ENCODE data around the gene FGF3. TPM values are rescaled to one million over a fixed set of nuclear protein-coding genes. Genes with fewer than 3 reads are reported as not detected.

The FGF3 gene
- total and polyA plus RNA-seq, 2 experiments from 2014 or later, result not detected

DNA sequence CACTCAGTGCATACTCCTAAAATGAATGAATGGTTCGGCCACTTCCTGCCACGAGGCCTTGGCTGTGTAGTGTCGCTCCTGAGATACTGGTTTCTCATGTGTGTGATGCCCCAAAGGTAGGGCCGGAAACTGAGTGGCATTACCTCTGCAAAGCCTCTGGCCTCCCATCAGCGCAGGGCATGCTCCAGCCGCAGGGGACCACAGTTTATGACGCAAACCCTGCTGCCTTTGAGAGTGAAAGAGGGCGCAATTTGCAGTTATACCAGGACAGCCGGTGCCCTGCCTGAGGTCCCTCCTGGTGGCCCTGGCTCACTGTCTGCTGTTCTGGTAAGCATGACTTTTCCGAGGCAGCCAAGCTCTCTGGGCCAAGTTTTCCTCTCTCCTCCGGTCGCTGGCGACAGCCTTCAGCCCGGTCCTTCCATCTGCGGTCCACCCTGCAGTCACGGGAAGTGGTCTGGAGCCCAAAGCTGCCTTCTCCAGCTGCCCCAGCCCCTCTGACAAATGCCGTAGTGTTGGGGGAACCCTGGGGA, 2.4 kb upstream of the FGF3 start:
- Histone ChIP-seq H3K9me2 (ENCODE audit: insufficient read depth) (no peaks in the 10 kb centered on the region), H3K4me3 (no peak overlapping the region), H4K20me1 (ENCODE audit: insufficient read depth) (no peaks in the 10 kb centered on the region), H3K4me2 (ENCODE audit: unreplicated experiment) (no peak overlapping the region), H3K9me3 (ENCODE audit: low read depth) (no peaks in the 10 kb centered on the region), H3K4me1 (ENCODE audit: insufficient read depth) (no peaks in the 10 kb centered on the region), H3K79me2 (ENCODE audit: insufficient read depth) (no peaks in the 10 kb centered on the region), H3K9ac (no peak overlapping the region), H3K36me3 (ENCODE audit: low read depth) (no peaks in the 10 kb centered on the region), H3F3A (ENCODE audit: insufficient read depth) (no peaks in the 10 kb centered on the region), H2AFZ (no peak overlapping the region), H3K27ac (no peak overlapping the region), H3K27me3 (replicated peaks; ENCODE audit: insufficient read depth) (peaks cover 42% of the 10 kb centered on the region)
- no peak for DNase-seq
- 24 to 26% methylated on average over 15 to 17 of the region's 17 CpGs for WGBS, 2 experiments (ENCODE audit: low coverage in 1 of 2, low lambda C conversion rate in 2 of 2, missing lambda C conversion rate in 2 of 2)
- in situ Hi-C loops (cut with MboI), result no loop called here
- TF ChIP-seq EZH2phosphoT487 (IDR thresholded peaks at IDR 0.05; ENCODE audit: insufficient read depth, low read depth) (no peak), EZH2 (IDR thresholded peaks at IDR 0.05; ENCODE audit: insufficient read depth, poor library complexity, severe bottlenecking) (no peak)

DNA sequence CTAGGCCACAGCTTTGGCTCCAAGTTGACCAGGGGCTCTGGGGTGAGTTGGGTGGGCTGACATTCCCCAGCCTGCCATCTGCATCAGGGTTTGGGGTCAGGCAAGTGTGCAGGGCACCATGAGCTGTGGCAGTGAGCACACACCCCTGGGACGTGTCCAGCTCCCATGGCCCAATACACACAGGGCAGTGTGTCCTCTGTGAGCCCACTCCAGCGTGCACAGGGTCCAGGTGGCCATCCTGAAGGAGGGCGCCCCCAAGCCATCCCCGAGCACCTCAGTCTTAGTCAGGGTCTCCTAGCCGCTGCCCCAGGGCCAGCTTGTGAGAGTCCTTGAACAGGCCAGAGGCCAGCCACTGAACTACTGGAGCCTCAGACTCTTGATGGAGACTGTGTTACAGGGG, 1.2 kb upstream of the FGF3 start:
- TF ChIP-seq EZH2 (IDR thresholded peaks at IDR 0.05; ENCODE audit: insufficient read depth, poor library complexity, severe bottlenecking) (no peak), EZH2phosphoT487 (IDR thresholded peaks at IDR 0.05; ENCODE audit: insufficient read depth, low read depth) (no peak)
- Histone ChIP-seq H3K4me2 (ENCODE audit: unreplicated experiment) (no peak overlapping the region), H3K9me2 (ENCODE audit: insufficient read depth) (no peaks in the 10 kb centered on the region), H3K36me3 (ENCODE audit: low read depth) (no peaks in the 10 kb centered on the region), H2AFZ (no peak overlapping the region), H3K27me3 (replicated peaks; ENCODE audit: insufficient read depth) (peaks cover 53% of the 10 kb centered on the region), H3K79me2 (ENCODE audit: insufficient read depth) (no peaks in the 10 kb centered on the region), H4K20me1 (ENCODE audit: insufficient read depth) (no peaks in the 10 kb centered on the region), H3K9ac (no peak overlapping the region), H3K27ac (no peak overlapping the region), H3K9me3 (ENCODE audit: low read depth) (no peaks in the 10 kb centered on the region), H3F3A (ENCODE audit: insufficient read depth) (no peaks in the 10 kb centered on the region), H3K4me1 (ENCODE audit: insufficient read depth) (no peaks in the 10 kb centered on the region), H3K4me3 (no peak overlapping the region)
- in situ Hi-C loops (cut with MboI), result no loop called here
- no peak for DNase-seq
- WGBS, 2 experiments (ENCODE audit: low coverage in 1 of 2, low lambda C conversion rate in 2 of 2, missing lambda C conversion rate in 2 of 2), result 19 to 48% methylated on average over 4 to 5 of the region's 5 CpGs

DNA sequence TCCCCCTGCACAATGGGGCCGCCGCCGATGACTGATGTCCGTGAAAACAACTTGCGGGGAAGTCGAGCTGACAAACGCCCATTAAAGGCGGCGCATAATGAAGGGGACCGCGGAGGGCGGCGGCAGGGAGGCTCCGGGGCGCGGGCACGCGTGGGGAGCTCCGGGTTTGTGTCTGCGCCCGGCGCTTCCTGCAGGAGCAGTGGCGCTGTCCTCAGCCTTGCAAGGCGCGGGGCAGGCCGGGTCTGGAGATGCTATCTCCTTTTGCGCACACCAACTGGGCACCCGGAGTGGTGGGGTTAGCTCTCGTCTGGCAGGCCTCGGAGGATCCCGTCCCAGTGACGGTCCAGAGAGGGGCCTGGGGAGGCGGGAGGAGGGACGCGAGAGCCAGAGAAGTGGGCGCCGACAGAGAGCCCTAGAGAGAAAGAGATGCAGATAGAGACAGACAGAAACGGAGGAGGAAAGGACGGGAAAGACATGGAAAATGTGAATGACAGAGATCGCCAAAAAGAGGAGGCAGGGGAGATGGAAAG, 390 bp upstream of the FGF3 start:
- Histone ChIP-seq H3K4me1 (ENCODE audit: insufficient read depth) (no peaks in the 10 kb centered on the region), H3K36me3 (ENCODE audit: low read depth) (no peaks in the 10 kb centered on the region), H3K4me2 (ENCODE audit: unreplicated experiment) (no peak overlapping the region), H3K9me3 (ENCODE audit: low read depth) (no peaks in the 10 kb centered on the region), H3K27ac (no peak overlapping the region), H4K20me1 (ENCODE audit: insufficient read depth) (no peaks in the 10 kb centered on the region), H3F3A (ENCODE audit: insufficient read depth) (no peaks in the 10 kb centered on the region), H3K9ac (no peak overlapping the region), H3K27me3 (replicated peaks; ENCODE audit: insufficient read depth) (peaks cover 52% of the 10 kb centered on the region), H2AFZ (no peak overlapping the region), H3K9me2 (ENCODE audit: insufficient read depth) (no peaks in the 10 kb centered on the region), H3K4me3 (no peak overlapping the region), H3K79me2 (ENCODE audit: insufficient read depth) (no peaks in the 10 kb centered on the region)
- TF ChIP-seq EZH2phosphoT487 (IDR thresholded peaks at IDR 0.05; ENCODE audit: insufficient read depth, low read depth), result no peak
- no peak for TF ChIP-seq EZH2 (IDR thresholded peaks at IDR 0.05; ENCODE audit: insufficient read depth, poor library complexity, severe bottlenecking)
- in situ Hi-C loops (cut with MboI), result no loop called here
- 2% methylated on average over 32 to 34 of the region's 40 CpGs for WGBS, 2 experiments (ENCODE audit: low coverage in 1 of 2, low lambda C conversion rate in 2 of 2, missing lambda C conversion rate in 2 of 2)
- no peak for DNase-seq

DNA sequence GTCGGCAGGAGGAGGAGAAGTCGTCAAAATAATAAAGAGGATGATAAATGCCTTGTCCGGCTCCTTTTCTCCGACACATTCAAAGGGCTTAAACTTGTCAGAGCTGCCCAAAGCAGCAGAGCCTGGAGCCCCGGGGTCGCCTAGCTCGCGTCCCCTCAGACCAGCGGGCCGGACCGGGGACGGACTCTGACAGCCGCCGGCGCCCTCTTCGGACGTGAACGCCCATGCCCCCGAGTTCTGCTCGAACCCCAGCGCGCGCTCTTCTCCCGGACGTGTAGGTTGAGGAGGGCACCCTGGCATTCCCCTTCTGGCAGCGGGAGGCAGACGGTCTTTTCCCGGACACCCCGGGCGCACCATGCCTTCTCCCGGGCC, 999 bp downstream of the FGF3 start:
- H3K4me3 ChIP-seq, result no peak overlapping the region
- H3K4me1 ChIP-seq (ENCODE audit: insufficient read depth), result no peaks in the 10 kb centered on the region
- 4 to 9% methylated on average over 21 to 29 of the region's 31 CpGs for WGBS, 2 experiments (ENCODE audit: low coverage in 1 of 2, low lambda C conversion rate in 2 of 2, missing lambda C conversion rate in 2 of 2)
- in situ Hi-C loops (cut with MboI), result no loop called here
- no peak overlapping the region for H2AFZ ChIP-seq
- H3K79me2 ChIP-seq (ENCODE audit: insufficient read depth), result no peaks in the 10 kb centered on the region
- no peaks in the 10 kb centered on the region for H3K36me3 ChIP-seq (ENCODE audit: low read depth)
- no peaks in the 10 kb centered on the region for H3K9me2 ChIP-seq (ENCODE audit: insufficient read depth)
- no peak overlapping the region for H3K9ac ChIP-seq
- no peaks in the 10 kb centered on the region for H3F3A ChIP-seq (ENCODE audit: insufficient read depth)
- H3K27ac ChIP-seq, result no peak overlapping the region
- H3K4me2 ChIP-seq (ENCODE audit: unreplicated experiment), result no peak overlapping the region
- H4K20me1 ChIP-seq (ENCODE audit: insufficient read depth), result no peaks in the 10 kb centered on the region
- no peaks in the 10 kb centered on the region for H3K9me3 ChIP-seq (ENCODE audit: low read depth)
- no peak for DNase-seq
- TF ChIP-seq EZH2phosphoT487 (IDR thresholded peaks at IDR 0.05; ENCODE audit: insufficient read depth, low read depth) (no peak), EZH2 (IDR thresholded peaks at IDR 0.05; ENCODE audit: insufficient read depth, poor library complexity, severe bottlenecking) (no peak)
- peaks cover 52% of the 10 kb centered on the region for H3K27me3 ChIP-seq (replicated peaks; ENCODE audit: insufficient read depth)

All from GM23248 (cell line).